K562 (cell line): Measurements from ENCODE around the gene SEMA4G. TPM values are rescaled to one million over a fixed set of nuclear protein-coding genes. Genes with fewer than 3 reads are reported as not detected.

ENCODE experiments used
- CBX1 ChIP-seq: sonication (generic); IDR thresholded peaks from 2 replicates; pipeline ENCODE4 v1.6.1; 2016; ENCODE audit warnings: antibody characterized with exemption, low read depth, mild to moderate bottlenecking
- CTBP1 ChIP-seq: fragments of 450-650 bp; IDR thresholded peaks from 2 replicates; pipeline ENCODE4 v1.6.1; 2016; ENCODE audit warnings: borderline replicate concordance
- E2F3 ChIP-seq: fragments of 250-450 bp; sonication (Bioruptor Pico); IDR thresholded peaks from 2 replicates; pipeline ENCODE4 v1.4.0; 2020; ENCODE audit warnings: mild to moderate bottlenecking
- FIP1L1 ChIP-seq: fragments of 200-400 bp; formaldehyde crosslinking; IDR thresholded peaks from 2 replicates; pipeline ENCODE4 v1.6.1; 2018; ENCODE audit warnings: mild to moderate bottlenecking, low read depth, low read length; ENCODE audit not compliant: poor library complexity, severe bottlenecking
- FOXA1 ChIP-seq: fragments of 450-650 bp; IDR thresholded peaks from 2 replicates; pipeline ENCODE4 v1.6.1; 2016; ENCODE audit warnings: mild to moderate bottlenecking, borderline replicate concordance
- HMGN3 ChIP-seq: IDR thresholded peaks from 2 replicates; pipeline ENCODE4 v1.6.1; 2011; ENCODE audit warnings: borderline replicate concordance, low read depth, mild to moderate bottlenecking, mixed read lengths, low read length; ENCODE audit not compliant: insufficient read length; ENCODE audit errors: extremely low read depth
- KLF13 ChIP-seq: fragments of 450-650 bp; IDR thresholded peaks from 2 replicates; pipeline ENCODE4 v1.6.1; 2016; ENCODE audit warnings: missing genetic modification characterization, low read depth, mild to moderate bottlenecking, missing compliant biosample characterization, moderate library complexity, borderline replicate concordance
- NFIC ChIP-seq: fragments of 450-650 bp; IDR thresholded peaks from 2 replicates; pipeline ENCODE4 v1.6.1; 2017; ENCODE audit warnings: mild to moderate bottlenecking, inconsistent platforms
- POLR2A ChIP-seq: fragments of 450-650 bp; conservative IDR thresholded peaks from 2 replicates; pipeline ENCODE4 v1.6.1; 2016
- POLR2G ChIP-seq: fragments of 200-400 bp; formaldehyde crosslinking; IDR thresholded peaks from 2 replicates; pipeline ENCODE4 v1.6.1; 2017; ENCODE audit warnings: low read depth, mild to moderate bottlenecking, antibody characterized with exemption, low read length, moderate library complexity
- SIN3A ChIP-seq, 2 experiments: fragments of 150-350 bp in 1 of 2; IDR thresholded peaks; 2 replicates each; pipeline ENCODE4 v1.6.1; 2011 to 2016; ENCODE audit warnings: borderline replicate concordance in 2 of 2, low read depth in 2 of 2, low read length in 2 of 2, mild to moderate bottlenecking in 2 of 2, moderate library complexity in 2 of 2; ENCODE audit not compliant: control insufficient read depth in 1 of 2
- SMAD1 ChIP-seq: fragments of 150-350 bp; IDR thresholded peaks from 2 replicates; pipeline ENCODE4 v1.6.1; 2014; ENCODE audit warnings: low read length, low read depth; ENCODE audit not compliant: partially characterized antibody
- SUPT5H ChIP-seq: fragments of 450-650 bp; IDR thresholded peaks from 2 replicates; pipeline ENCODE4 v1.6.1; 2016
- THAP12 ChIP-seq: fragments of 250-450 bp; sonication (Bioruptor Pico); IDR thresholded peaks from 2 replicates; pipeline ENCODE4 v1.9.0; 2021; ENCODE audit warnings: mild to moderate bottlenecking, inconsistent platforms
- ZNF212 ChIP-seq: fragments of 450-650 bp; formaldehyde crosslinking; IDR thresholded peaks from 2 replicates; pipeline ENCODE4 v1.4.0; 2020; ENCODE audit warnings: mild to moderate bottlenecking
- polyA plus RNA-seq, 8 experiments: library from polyadenylated mRNA; depleted of rRNA in 4 of 8; stranded (reverse) in 5 of 8; unstranded in 3 of 8; fragments of >200 nt; fragmentation: Nextera tagmentation in 2 of 8; fragmentation: Illumina TruSeq in 1 of 8; extraction: Ambion mirVana in 2 of 8; extraction: Trizol in 1 of 8; gene quantifications; 2 replicates each; pipeline versions ENCODE4 v1.2.1 to v1.2.3, GENCODE V29; 2011 to 2014; ENCODE audit warnings: inconsistent platforms in 1 of 8, missing spikeins in 1 of 8
- total RNA-seq, 7 experiments: library from RNA; depleted of rRNA in 6 of 7; stranded (reverse); fragments of >200 nt in 6 of 7; fragmentation: Illumina TruSeq in 2 of 7; extraction: Trizol in 2 of 7; gene quantifications; 2 replicates each; pipeline versions ENCODE4 v1.2.1 to v1.2.3, GENCODE V29; 2011 to 2021; ENCODE audit warnings: low replicate concordance in 1 of 7
- TF ChIP-seq, protein P1 (sequence below): sonication (generic); formaldehyde crosslinking; IDR thresholded peaks from 2 replicates; pipeline ENCODE4 v1.8.0; 2023; ENCODE audit warnings: mild to moderate bottlenecking, missing genetic modification reagents

Gene SEMA4G
- total and polyA plus RNA-seq, 9 of the 15 experiments (the other 6 are each of a cell fraction or from before 2014, with no cell fraction given), result 0.40 to 7.8 (median 1.8) TPM

DNA sequence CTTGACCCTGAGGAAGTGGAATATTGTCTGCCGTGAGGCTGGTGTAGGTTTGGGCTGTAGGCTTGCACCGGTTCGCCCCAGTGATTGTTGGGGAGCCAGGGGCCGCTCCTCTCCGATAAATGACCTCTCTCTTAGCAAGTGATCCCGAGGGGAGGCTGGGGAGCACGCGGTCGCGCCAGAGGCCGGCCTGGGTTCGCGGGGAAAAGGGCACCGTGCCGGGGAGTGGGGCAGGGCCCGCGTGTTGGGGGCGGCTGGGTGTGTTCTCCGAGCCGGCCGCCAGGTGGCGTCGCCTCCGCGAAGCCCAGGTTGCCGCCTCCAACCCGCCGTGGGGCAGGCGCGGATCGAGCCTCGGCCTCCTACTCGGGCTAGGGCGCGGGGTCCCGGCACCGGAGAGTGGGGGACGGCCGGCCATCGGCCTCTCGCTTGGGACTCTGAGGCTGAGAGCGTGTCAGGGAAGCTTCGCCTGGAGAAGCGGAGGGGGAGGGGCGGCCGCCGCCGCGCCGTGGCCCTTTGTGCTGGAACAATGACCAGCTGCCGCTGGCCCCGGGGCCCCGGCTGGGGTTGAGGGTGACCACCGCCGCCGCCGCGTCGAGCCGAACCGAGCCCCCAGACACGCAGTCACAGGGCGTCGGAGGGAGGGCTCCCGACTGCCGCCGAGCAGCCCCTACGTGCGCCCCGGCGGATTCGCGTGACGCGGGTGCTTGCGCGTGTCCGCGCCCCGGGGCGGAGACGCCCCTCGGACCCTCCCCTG lies 29.9 kb downstream of the SEMA4G start (continued):
- TF ChIP-seq, protein P1, sequence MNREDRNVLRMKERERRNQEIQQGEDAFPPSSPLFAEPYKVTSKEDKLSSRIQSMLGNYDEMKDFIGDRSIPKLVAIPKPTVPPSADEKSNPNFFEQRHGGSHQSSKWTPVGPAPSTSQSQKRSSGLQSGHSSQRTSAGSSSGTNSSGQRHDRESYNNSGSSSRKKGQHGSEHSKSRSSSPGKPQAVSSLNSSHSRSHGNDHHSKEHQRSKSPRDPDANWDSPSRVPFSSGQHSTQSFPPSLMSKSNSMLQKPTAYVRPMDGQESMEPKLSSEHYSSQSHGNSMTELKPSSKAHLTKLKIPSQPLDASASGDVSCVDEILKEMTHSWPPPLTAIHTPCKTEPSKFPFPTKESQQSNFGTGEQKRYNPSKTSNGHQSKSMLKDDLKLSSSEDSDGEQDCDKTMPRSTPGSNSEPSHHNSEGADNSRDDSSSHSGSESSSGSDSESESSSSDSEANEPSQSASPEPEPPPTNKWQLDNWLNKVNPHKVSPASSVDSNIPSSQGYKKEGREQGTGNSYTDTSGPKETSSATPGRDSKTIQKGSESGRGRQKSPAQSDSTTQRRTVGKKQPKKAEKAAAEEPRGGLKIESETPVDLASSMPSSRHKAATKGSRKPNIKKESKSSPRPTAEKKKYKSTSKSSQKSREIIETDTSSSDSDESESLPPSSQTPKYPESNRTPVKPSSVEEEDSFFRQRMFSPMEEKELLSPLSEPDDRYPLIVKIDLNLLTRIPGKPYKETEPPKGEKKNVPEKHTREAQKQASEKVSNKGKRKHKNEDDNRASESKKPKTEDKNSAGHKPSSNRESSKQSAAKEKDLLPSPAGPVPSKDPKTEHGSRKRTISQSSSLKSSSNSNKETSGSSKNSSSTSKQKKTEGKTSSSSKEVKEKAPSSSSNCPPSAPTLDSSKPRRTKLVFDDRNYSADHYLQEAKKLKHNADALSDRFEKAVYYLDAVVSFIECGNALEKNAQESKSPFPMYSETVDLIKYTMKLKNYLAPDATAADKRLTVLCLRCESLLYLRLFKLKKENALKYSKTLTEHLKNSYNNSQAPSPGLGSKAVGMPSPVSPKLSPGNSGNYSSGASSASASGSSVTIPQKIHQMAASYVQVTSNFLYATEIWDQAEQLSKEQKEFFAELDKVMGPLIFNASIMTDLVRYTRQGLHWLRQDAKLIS (CRISPR knock-in tag), result 0 out of 2 replicates have a peak, but pooled peaks have one; percentile 24
- TF ChIP-seq POLR2A (peak; percentile 69), NFIC (peak; percentile 7; the same call in 1 of the 2 replicates), HMGN3 (peak; percentile 33), POLR2G (peak; percentile 85), FIP1L1 (peak; percentile 38), KLF13 (0 out of 2 replicates have a peak, but pooled peaks have one; percentile 30), ZNF212 (CRISPR knock-in tag) (0 out of 2 replicates have a peak, but pooled peaks have one; percentile 40), SUPT5H (peak; percentile 46), SIN3A (IDR thresholded peaks at IDR 0.05; ENCODE audit: borderline replicate concordance in 2 of 2, control insufficient read depth in 1 of 2, low read depth in 2 of 2, low read length in 2 of 2) (peak in 1 of 2 experiments; percentile 33; a peak in 1 of 4 replicates), SMAD1 (peak; percentile 29), FOXA1 (no peak), CBX1 (peak; percentile 79; the same call in 1 of the 2 replicates), THAP12 (CRISPR knock-in tag) (0 out of 2 replicates have a peak, but pooled peaks have one; percentile 30), E2F3 (CRISPR knock-in tag) (0 out of 2 replicates have a peak, but pooled peaks have one; percentile 32), CTBP1 (peak; percentile 58)
